Measurements from ENCODE around the gene PCP4L1. TPM values are rescaled to one million over a fixed set of nuclear protein-coding genes. Genes with fewer than 3 reads are reported as not detected.

PCP4L1 gene
- total and polyA plus RNA-seq, 7 donors, result 0.71 to 15.2 (median 3.1) TPM; not detected in 2

GRCh38 chr1:161297415-161297814 is 38.9 kb downstream of the PCP4L1 start:
- TF ChIP-seq POLR2AphosphoS5 (IDR thresholded peaks at IDR 0.05) (no peak), EP300 (IDR thresholded peaks at IDR 0.05) (no peak), POLR2A (IDR thresholded peaks at IDR 0.05) (no peak)
- TF ChIP-seq, protein P1, sequence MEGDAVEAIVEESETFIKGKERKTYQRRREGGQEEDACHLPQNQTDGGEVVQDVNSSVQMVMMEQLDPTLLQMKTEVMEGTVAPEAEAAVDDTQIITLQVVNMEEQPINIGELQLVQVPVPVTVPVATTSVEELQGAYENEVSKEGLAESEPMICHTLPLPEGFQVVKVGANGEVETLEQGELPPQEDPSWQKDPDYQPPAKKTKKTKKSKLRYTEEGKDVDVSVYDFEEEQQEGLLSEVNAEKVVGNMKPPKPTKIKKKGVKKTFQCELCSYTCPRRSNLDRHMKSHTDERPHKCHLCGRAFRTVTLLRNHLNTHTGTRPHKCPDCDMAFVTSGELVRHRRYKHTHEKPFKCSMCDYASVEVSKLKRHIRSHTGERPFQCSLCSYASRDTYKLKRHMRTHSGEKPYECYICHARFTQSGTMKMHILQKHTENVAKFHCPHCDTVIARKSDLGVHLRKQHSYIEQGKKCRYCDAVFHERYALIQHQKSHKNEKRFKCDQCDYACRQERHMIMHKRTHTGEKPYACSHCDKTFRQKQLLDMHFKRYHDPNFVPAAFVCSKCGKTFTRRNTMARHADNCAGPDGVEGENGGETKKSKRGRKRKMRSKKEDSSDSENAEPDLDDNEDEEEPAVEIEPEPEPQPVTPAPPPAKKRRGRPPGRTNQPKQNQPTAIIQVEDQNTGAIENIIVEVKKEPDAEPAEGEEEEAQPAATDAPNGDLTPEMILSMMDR (IDR thresholded peaks at IDR 0.05), result no peak
- intact Hi-C loops (cut with DNase I), result no loop called here
- Histone ChIP-seq H3K27me3 (no peaks in the 10 kb centered on the region), H3K27ac (no peak overlapping the region), H3K4me1 (no peaks in the 10 kb centered on the region), H3K4me3 (no peak overlapping the region), H3K36me3 (no peaks in the 10 kb centered on the region), H3K9me3 (no peaks in the 10 kb centered on the region)
- no peak for DNase-seq

- no peak overlapping the region for H3K4me3 ChIP-seq
- 84 to 92% methylated on average over 6 of the region's 6 CpGs for WGBS, 2 donors
- intact Hi-C loops (cut with DNase I), result no loop called here
- DNase-seq, result no peak
- no peaks in the 10 kb centered on the region for H3K9me3 ChIP-seq
- no peaks in the 10 kb centered on the region for H3K4me1 ChIP-seq
- H3K27me3 ChIP-seq, result no peaks in the 10 kb centered on the region
- no peaks in the 10 kb centered on the region for H3K36me3 ChIP-seq
- no peak for TF ChIP-seq EP300 (IDR thresholded peaks at IDR 0.05)
- TF ChIP-seq, protein P1 (IDR thresholded peaks at IDR 0.05), result no peak
- TF ChIP-seq POLR2A (IDR thresholded peaks at IDR 0.05), result no peak
- no peak for TF ChIP-seq POLR2AphosphoS5 (IDR thresholded peaks at IDR 0.05)
- no peak overlapping the region for H3K27ac ChIP-seq
These were observed 39.6 kb downstream of the PCP4L1 start for GRCh38 chr1:161298116-161298515.

DNA sequence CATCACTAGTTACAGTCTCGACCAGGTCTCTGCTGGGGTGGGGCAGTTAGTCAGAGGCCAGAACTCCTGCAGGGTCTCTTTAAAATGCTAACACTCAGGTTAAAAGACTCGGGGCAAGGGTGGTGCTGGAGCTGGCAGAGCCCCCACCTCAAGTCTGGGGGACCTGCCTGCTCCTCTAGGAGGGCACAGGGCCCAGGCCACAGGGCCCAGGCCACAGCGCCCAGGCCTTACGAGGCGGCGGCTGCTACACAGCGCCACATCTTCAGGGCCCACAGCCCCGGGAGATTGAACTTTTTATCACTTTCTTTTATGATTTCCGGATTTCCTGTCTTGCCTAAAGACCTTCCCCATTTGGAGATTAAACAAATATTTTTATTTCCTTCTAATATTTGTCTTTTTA is 40.8 kb downstream of the PCP4L1 start:
- TF ChIP-seq, protein P1 (IDR thresholded peaks at IDR 0.05), result no peak
- TF ChIP-seq POLR2A (IDR thresholded peaks at IDR 0.05) (no peak), EP300 (IDR thresholded peaks at IDR 0.05) (no peak), POLR2AphosphoS5 (IDR thresholded peaks at IDR 0.05) (no peak)
- no peaks in the 10 kb centered on the region for H3K27me3 ChIP-seq
- H3K4me1 ChIP-seq, result peaks cover 0 to 3% (median under 1%) of the 10 kb centered on the region in 4 donors
- H3K36me3 ChIP-seq, result no peaks in the 10 kb centered on the region
- H3K9me3 ChIP-seq, result no peaks in the 10 kb centered on the region
- 70 to 74% methylated on average over 9 of the region's 9 CpGs for WGBS, 2 donors
- no peak overlapping the region for H3K4me3 ChIP-seq
- DNase-seq, result no peak
- H3K27ac ChIP-seq, result no peak overlapping the region
- intact Hi-C loops (cut with DNase I), result no loop called here

GRCh38 chr1:161300478-161300877 is 41.9 kb downstream of the PCP4L1 start:
- H3K4me1 ChIP-seq, result peaks cover 0 to 14% (median 9%) of the 10 kb centered on the region in 4 donors
- WGBS, 2 donors, result 89 to 90% methylated on average over 4 of the region's 4 CpGs
- H3K27me3 ChIP-seq, result no peaks in the 10 kb centered on the region
- no peaks in the 10 kb centered on the region for H3K9me3 ChIP-seq
- no peaks in the 10 kb centered on the region for H3K36me3 ChIP-seq
- DNase-seq, result no peak
- H3K4me3 ChIP-seq, result no peak overlapping the region
- intact Hi-C loops (cut with DNase I), result no loop called here
- no peak overlapping the region for H3K27ac ChIP-seq
- TF ChIP-seq, protein P1 (IDR thresholded peaks at IDR 0.05), result no peak
- no peak for TF ChIP-seq POLR2AphosphoS5 (IDR thresholded peaks at IDR 0.05)
- TF ChIP-seq POLR2A (IDR thresholded peaks at IDR 0.05), result no peak
- no peak for TF ChIP-seq EP300 (IDR thresholded peaks at IDR 0.05)
